Stimulated activated CD4-positive, alpha-beta T cell treated with anti-CD3 and anti-CD28 coated beads, TNF-alpha, amount 100 ng/mL, for 4 hours (primary cell): ENCODE results near the gene HGFAC.

Experiments
- DNase-seq, 3 experiments: peaks; one replicate each; pipeline ENCODE4 v3.0.0-alpha.2; 2020; ENCODE audit warnings: low read depth in 3 of 3

Gene HGFAC

DNA sequence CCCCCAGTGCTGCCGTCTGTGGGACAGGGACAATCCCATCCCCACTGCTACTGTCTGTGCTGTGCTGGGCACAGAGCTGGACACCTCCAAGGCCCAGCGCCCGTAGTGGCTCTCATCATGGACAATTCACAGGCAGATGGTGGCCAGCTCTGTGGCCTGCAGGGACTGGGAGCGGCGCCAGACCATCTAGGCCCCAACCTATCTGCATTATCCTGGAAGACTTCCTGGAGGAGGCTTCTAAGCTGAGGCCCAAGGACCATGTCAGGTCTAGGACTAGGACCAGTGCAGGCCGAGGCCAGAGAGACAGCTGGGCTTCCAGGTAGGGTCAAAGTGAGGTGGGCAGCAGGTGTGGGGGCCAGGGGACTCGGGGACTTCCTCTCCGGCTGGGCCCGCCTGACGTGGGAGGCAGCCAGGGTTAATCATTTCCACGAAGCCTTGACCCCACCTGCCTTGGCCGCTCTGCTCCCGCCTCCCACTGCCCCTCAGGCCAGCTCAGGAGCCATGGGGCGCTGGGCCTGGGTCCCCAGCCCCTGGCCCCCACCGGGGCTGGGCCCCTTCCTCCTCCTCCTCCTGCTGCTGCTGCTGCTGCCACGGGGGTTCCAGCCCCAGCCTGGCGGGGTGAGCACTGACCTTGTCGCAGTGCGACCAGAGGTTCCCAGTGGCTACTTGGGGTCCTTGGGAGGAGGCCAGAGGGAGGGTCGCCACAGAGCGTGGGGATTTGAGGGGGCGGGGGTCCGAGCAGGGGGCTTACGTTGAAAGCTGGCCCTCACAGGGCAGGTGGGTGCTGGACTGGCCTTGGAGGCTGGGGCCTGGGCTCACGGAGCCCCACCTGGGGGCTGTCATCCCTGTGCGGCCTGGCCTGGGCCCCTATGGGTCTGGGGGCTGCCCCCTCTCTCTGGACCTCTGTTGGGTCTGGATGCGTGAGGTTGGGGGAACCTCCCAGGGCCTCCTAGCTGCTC lies at the start of gene HGFAC:
TSS of gene HGFAC (plus strand) at position 468 of the 959 bp plus-strand sequence. CDS start at position 502, 34 bp downstream.
- DNase-seq: no peak

DNA sequence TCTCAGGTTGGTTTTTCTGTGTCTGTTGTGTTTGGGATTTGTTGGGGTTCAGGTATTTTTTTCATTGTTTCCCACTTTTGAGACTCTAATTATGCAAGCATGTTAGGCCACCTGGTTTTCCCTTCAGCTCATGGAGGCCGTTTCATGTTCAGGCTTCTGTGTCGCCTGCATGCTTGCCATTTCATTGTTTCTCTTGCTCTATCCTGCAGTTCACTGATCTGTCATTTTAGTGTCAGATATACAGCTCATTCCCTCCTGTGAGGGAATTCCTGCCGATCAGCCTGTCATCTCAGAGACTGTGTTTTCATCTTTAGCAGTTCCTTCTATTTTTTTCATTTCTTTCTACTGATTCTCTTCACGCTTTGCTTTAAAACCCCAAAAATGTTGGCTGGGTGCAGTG lies 49.4 kb upstream of the HGFAC start:
- no peak for DNase-seq

DNA sequence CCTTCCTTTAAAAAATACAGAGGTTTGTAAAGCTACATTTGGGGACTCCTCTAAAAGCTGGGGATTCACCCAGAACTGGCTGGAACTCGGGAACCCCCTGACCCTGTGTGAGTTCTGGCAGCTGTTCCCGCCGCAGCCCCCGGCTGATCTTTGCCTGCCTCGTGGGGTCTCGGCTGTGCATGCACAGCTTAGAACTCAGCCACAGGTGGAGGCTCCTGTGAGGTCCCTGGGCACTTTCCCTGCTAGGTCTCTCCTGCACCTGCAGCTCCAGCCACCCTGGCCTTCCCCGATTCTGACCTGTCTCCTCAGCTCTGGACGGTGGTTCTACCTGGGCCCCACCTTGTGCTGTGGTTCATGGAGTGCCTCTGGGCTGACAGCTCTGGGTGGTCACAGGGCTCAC lies 48.6 kb upstream of the HGFAC start:
- DNase-seq: no peak

DNA sequence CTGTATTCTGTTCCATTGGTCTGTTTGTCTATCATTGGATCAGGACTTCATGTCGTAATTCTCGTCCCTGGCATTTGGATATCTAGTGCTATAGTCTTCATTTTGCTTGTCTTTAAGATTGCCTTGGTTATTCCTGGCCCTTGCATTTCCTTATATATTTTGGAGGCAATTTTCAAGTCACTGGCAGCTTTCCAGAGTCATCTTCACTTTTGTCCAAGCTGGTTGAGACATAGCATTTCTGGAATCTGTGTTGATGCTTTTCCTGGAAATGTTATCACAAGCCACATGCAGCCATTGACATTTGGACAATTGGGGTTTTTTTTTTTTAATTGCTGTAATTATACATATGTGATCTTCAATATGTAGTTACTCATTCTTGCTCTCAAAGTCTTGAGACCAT lies 45.2 kb upstream of the HGFAC start:
- DNase-seq: no peak

DNA sequence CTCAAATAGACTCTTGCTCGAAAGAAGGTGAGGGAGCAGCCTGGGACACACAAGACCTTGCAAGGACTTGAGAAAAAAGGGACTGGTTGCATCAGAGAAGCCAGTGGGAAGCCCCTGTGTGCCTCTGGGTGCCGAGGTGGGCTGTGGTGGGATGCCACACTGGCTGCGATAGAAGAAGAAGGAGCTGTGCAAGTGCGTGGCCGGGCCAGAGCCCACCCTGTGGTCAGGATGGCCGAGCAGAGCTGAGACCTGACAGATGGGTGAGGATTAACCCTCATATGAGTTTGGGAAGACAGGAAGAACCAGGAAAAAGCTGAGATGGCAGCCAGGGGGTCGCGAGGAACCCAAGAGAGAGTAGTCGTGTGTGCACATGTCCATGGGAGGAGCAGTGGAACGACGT lies 44.6 kb upstream of the HGFAC start:
- no peak for DNase-seq

DNA sequence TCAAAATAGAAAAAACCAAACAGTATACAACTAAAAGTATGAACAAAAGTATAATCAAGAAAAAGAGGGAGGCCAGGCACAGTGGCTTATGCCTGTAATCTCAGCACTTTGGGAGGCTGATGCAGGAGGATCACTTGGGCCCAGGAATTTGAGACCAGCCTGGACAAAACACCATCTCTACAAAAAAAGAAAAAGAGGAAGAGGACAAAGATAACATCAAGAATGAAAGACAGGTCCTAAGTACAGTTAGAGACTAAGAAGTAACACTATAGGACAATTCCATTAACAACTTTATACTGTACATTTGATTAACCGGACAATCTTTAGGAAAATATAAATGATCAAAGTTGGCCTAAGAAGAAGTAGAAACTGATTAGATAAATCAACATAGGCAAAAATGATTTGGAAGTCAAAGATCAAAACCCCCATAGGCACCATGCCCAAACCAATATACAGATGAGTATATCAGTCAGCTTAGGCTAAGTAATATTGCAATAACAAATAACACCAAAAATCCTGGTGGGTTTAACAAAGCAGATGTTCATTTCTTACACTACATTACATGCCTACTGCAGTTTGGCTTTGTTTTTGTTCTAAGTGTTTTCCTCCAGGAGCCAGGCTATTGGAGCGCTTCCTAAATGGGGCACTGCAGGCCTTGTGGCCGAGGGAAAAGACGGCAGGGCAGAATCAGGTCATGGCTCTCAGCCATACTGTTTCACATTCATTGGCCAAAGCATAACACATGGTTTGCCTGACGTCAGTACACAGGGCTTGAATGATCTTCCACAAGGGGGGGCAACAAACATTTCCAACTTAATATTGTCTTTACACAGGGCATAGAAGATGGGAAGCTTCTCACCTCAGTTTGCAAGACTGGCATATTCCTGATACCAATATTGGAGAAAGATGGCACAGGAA lies 42.2 kb upstream of the HGFAC start:
- no peak for DNase-seq

DNA sequence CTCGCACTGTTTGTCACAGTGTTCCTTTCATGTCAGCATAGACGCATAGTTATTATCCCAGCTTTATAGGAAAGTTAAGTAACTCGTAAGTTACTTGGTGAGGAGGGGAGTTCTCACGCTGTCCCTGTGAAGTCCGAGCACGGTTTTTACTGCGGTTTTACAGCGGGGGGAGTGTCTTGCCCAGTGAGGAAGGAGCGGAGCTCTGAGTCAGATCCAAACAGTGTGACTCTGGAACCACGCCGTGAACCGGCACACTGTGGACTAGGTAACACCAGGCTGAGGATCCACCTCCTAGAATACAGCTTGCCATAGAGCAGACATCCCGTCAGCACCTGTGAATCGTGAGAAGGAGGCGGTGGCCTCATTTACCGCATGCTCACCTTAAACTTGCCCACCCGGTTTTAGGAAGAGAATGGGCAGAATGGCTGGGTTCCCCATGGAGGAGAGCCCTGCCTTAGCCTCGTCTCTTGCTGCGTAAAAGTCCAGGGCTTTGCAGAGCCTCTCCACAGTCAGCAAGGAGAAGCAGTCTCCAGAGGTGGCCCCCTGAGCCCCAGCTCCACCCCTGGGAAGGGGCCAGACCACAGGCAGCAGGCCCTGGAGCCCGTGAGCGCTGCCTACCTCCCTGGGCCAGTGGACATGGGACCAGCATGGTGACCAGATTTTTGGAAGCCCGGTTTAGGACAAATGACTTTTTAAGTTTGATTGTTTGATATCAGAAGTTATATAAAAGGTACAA lies 40.2 kb upstream of the HGFAC start:
- DNase-seq: no peak

DNA sequence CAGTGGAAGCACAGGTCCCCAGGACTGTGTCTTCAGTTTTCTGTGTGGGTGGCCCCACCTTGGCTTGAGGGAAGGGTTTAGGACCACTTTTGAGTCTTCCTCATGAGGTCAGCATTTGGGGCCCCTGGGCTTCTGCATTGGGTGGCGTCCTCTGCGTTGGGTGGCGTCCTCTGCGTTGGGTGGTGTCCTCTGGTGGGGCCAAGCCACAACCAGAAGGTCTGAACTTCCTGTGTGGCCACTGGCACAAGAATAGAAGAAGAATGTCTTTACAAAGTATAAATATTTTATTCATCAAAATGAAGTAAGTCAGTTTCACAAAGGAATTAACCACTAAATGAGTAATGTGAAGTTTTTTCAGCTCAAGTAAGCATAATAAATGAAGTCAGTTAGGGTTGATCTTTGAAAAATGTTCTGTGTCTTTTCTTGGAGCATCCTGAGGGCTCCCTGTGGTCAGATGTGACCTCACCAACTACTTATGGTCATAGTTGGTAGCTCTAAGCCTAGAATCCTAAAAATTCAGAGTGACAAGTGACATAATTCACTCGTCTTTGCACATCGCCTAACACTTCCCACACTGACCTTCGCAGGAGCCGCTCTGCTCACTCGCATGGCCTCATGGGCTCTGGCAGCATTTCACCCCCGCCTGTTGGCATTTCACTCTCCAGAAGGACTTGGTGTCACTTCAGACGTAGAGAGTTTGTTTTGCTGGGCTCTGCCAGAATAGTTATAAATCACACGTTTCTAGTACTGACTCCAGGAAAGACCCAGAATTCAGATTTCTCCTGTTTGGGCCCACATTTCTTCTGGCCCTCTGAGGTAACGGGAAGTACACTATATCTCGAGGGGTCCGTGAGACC lies 39.0 kb upstream of the HGFAC start:
- no peak for DNase-seq

DNA sequence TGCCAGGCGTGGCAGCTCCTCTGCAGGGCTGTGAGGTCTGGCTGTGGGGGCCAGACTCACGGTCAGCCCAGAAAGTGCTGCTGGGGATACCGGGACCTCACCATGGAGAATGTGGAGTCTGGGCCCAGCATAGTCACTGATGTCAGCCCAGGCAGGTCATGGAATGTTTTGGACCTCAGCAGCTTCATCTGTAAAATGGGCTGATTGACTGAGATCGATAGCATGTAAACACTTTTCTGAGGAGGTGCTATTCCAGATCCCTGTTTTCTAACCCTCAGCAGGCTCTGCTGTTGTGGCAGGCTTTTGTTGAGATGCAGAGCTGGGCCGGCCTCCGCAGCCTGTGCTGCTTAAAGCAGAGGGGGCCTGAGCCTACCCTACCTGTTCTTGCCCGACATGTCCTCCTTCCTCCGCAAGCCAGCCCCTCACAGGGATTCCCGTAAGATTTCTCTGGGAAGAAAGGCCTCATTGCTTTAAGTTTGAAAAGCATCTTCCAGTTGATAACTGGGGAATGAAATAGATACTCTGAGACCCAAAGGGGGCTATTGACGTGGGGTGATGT lies 38.3 kb upstream of the HGFAC start:
- no peak for DNase-seq

DNA sequence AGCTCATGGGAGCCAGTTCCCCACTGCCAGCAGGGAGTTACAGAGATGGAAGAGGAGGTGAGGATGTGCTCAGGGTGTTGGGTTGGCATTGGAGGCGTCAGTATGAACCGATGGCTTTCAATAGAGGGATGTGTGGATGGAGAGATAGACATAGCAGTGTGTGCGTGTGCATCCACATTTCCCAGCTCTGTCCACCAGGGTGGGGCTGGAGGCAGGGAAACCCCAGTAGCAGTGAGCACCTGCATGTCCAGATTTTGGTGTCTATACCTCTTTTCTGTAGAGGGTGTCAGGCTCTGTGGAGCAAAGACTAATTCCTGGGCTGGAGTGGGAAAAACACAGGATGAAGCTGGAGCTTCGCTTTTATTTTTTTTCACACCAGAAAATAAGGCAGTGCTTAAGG lies 37.2 kb upstream of the HGFAC start:
- no peak for DNase-seq

DNA sequence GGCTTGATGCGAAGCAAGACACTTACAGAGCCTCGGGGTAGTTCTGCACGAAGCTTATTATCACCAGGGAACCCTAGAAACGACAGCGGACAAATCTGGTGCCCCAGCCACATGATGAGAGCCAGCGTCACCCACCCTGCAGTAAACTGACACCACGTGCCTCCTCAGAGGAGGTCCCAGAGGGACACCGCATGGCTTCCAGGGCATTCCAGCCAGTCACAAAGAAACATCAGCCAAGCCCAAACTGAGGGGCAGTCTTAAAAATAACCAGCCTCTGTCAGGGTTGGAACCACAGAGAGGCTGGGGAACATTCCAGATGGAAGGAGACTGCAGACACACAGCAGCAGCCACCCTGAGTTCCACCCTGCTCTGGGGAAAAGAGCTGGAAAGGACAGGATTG lies 36.6 kb upstream of the HGFAC start:
- no peak for DNase-seq

DNA sequence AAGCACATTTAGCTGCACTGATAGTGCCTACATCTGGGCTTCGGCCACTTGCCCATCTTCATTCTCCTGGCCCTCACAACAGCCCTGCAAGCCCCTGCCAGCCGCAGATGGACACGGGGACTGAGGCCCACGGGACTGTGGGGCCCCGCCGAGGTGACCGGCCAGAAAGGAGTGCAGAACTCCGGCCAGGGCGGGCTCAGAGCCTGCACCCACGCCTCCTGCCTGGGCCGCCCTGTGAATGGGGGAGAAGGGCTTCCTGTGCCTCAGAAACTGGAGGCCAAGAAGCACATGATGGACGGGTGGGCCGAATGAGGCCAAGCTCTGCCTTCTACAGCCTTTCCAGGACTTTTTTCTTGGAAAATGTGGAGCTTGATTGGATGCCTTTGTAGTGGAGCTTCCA lies 35.7 kb upstream of the HGFAC start:
- no peak for DNase-seq

DNA sequence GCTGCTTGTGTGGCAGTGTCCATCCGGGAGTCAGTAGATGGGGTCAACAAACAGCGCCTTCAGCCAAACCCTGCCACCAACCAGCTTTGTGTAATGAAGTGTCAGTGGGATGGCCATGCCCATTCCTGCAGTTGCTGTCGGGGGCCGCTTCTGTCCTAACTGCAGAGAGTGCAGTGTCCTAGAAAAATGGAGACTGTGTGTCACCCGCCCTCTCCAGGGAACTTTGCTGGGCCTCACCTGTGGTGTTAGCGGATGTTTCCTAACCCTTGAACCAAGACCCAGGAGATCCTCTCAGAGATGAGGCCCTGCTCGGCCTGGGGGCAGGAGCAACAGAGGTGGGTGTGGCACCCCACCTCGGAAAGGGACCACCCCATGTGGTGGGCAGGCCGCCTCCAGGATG lies 35.3 kb upstream of the HGFAC start:
- no peak for DNase-seq

DNA sequence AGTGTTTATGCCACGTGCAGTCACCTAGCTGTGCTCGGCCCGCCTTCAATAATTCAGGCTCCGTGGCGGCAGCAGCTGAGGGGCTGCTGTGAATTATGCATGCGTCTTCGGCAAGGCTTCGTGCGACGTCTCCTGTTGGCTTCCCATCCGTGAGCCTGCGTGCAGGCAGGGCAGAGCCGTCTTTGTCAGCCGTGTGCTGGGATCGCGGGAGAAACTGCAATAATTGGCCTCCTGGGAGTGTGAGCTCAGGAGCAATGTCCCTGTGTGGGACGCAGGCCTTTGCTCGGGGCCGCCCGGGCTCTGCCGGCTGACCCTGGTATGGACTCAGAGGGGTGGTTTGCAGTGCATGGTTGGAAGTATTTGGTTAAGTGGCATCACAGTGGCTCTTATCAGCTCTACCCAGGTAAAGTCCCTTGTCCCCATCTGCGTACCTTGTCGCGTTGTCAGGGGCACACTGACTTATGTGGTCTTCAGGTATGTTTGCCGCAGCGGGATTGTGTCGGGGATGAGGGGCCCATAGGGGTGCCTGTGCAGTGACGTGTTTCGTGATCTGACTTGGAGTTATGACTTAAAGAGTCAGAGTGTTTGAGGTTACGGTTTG lies 34.5 kb upstream of the HGFAC start:
- DNase-seq: no peak

DNA sequence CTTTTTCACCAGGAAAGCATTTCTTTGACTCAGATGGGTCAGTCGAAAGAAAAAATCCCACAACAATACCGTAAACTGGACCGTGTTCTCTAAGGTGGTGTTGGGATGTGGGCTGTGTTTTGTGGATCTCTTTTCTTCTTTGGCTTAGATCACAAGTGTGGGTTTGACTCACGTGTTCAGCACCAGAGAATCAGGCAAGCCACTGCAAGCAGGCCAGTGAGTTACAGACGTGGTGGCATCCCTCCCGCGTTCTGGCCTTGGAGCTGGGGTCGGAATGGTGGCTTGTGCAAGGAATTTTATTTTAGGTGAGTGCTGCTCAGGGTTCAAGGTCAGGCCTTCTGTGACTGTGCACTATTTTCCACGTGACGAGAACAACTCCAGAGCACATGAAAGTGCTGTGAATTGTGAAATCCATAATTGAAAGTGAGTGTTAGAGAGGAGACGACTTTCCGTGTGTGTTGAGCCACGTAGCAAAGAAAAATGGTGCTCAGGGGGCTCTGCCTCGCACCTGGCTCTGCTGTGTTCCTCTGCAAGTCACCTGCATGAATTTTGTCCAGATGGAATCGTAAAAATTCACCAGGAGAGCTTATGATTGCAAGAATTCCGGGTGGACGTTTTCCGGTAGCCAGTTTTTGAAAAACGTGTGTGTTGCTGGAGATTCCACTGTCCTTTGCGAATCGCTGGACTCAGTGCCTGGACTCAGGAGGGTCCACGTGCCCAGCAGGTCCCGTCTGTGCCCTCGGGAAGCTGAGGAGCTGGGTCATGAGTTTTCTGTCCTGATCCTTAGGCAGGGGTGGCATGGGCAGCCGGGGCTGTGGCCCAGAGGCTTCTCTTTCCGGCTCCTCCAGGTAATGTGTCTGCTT lies 33.6 kb upstream of the HGFAC start:
- DNase-seq: no peak

DNA sequence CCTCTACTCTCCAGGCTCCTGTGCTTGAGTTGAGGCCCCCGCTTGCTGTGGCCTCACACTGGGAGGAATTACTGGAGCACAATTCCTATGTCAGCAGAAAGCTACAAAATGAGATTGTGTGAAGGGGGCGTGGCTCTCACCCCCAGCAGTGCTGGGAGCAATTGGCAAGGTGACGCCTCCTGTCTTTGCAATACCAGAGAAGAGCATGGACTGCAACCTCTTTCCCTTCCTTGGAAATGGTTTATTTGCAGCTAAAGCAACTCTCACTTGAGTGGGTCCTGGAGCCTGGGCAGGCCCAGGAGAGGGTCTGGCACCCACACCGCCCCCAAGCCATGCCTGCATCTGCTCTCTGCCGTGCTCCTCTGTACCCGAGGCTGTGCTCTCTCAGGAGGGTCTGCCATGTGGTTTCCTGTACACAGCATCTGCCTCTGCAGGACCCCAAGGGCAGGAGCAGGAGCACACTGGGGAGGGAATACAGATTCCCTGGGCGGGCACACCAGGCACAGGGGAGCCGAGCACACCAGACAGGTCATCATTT lies 32.9 kb upstream of the HGFAC start:
- no peak for DNase-seq

DNA sequence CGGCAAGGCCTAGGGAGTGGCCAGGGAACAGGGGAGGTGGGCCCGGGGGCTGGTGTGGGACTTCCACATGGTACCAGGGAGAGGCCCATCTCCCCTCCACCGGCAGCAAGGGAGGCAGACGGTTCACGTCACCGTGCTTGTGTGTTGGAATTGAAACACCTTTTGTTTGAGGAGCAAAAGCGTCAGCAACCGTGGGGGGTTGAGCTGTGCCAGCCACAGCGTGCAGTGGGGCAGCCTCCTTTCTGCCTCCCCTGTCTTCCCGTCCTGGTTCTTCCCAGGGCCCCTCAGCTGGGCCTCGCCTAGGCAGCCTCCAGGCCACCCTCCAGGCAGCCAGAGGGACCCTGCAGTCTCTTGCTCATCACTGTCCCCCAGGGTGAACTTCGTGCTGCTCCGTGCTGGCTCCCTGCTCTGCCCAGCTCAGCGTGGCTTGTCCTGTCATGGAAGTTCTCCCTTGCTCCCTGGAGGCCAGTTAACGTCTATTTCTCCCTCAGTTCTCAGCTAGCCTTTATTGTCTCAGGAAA lies 32.1 kb upstream of the HGFAC start:
- no peak for DNase-seq

DNA sequence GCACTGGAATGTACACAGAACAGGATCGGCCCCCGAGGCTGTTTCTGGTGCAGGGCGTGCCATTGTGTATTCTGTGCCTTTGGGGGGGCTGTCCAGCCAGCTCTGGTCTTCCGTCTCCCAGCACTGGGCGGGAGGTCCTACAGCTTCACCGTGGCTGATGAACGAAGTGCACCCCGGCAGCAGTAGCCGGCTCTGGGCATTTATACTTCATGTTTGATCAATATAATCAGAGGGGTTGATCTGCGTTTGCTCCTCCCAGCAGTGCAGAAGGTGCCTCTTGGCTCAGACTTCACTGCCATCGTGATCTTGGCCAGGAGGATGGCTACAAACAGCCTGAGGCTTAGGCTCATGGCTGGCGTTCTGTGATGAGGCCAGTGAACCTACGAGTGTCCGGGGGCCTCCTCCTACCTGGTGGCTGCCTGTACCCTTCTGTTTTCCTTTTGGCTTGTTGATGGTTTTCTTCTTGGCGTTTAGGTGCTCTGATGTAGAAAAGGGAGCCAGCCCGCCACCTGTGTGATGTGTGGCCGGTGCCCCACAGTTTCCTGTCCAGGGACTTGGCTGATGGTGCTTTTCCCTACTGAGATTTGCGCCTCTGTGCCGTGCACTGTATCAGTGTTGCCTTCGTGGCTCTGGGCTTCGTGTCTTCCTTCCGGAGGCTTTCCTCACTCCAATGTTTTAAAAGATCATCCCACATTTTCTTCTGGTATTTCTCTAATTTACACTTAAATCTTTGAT lies 31.2 kb upstream of the HGFAC start:
- no peak for DNase-seq
